Measurements from ENCODE around the gene SHOC2.
"Not testable (repeated sequence)": the region's sequence is repeated elsewhere in the genome, so short reads cannot be mapped to it uniquely, and the experiment has no call there.

SHOC2 gene

GRCh38 chr10:110901954-110902819 is 17.2 kb upstream of the SHOC2 start:
- no peak for DNase-seq (ENCODE audit: low spot score)

- DNase-seq (ENCODE audit: low spot score) = no peak
These were observed 15.8 kb upstream of the SHOC2 start for GRCh38 chr10:110903280-110904278.

GRCh38 chr10:110910138-110910537 is 9.3 kb upstream of the SHOC2 start:
- DNase-seq (ENCODE audit: low spot score) = no peak

- DNase-seq (ENCODE audit: low spot score) = no peak
These were observed 7.0 kb upstream of the SHOC2 start for GRCh38 chr10:110912374-110912773.

GRCh38 chr10:110914431-110914830 is 5.0 kb upstream of the SHOC2 start:
- DNase-seq (ENCODE audit: low spot score) = no peak

GRCh38 chr10:110915035-110915434 is 4.4 kb upstream of the SHOC2 start:
- DNase-seq (ENCODE audit: low spot score) = no peak

GRCh38 chr10:110915600-110915999 is 3.8 kb upstream of the SHOC2 start:
- not testable (repeated sequence) for DNase-seq (ENCODE audit: low spot score)

- DNase-seq (ENCODE audit: low spot score) = no peak
These were observed 2.7 kb upstream of the SHOC2 start for GRCh38 chr10:110916554-110917346.

GRCh38 chr10:110918269-110918642 is 1.1 kb upstream of the SHOC2 start:
- DNase-seq (ENCODE audit: low spot score) = no peak

- DNase-seq (ENCODE audit: low spot score) = peak; percentile 94
These were observed 608 bp upstream of the SHOC2 start, which contains the start of gene BBIP1 for GRCh38 chr10:110918643-110919348. Gene BBIP1 (minus strand): TSS chr10:110919180. CDS start chr10:110918157, 1,023 bp downstream.

- no peak for DNase-seq (ENCODE audit: low spot score)
These were observed 822 bp downstream of the SHOC2 start for GRCh38 chr10:110919971-110920881.

GRCh38 chr10:110923856-110924493 is 4.6 kb downstream of the SHOC2 start:
- DNase-seq (ENCODE audit: low spot score) = no peak

GRCh38 chr10:110927461-110927860 is 8.1 kb downstream of the SHOC2 start:
- no peak for DNase-seq (ENCODE audit: low spot score)

- no peak for DNase-seq (ENCODE audit: low spot score)
These were observed 12.5 kb downstream of the SHOC2 start for GRCh38 chr10:110931769-110932381.

GRCh38 chr10:110932505-110933180 is 13.2 kb downstream of the SHOC2 start:
- no peak for DNase-seq (ENCODE audit: low spot score)

- no peak for DNase-seq (ENCODE audit: low spot score)
These were observed 17.4 kb downstream of the SHOC2 start for GRCh38 chr10:110936757-110937156.

GRCh38 chr10:110939419-110939818 is 20.0 kb downstream of the SHOC2 start:
- no peak for DNase-seq (ENCODE audit: low spot score)

- DNase-seq (ENCODE audit: low spot score) = no peak
These were observed 25.5 kb downstream of the SHOC2 start for GRCh38 chr10:110944792-110945396.

Measured in left forelimb (tissue), 1 donor.